Neural cell (in vitro differentiated cells): ENCODE data around the gene MYO5A. TPM values are rescaled to one million over a fixed set of nuclear protein-coding genes. Genes with fewer than 3 reads are reported as not detected.

ENCODE experiments used
- H2AFZ ChIP-seq: fragments of 200-600, 300-800 bp; sonication (generic), shearing (Covaris generic); 2 replicates; pipeline ENCODE4 v1.6.0; 2014; ENCODE audit warnings: low read depth, mild to moderate bottlenecking, antibody characterized with exemption, low read length, moderate library complexity
- H3F3A ChIP-seq: fragments of 200-600 bp; shearing (Covaris generic); 2 replicates; pipeline ENCODE4 v1.6.1; 2016; ENCODE audit warnings: mild to moderate bottlenecking, moderate library complexity, mixed read lengths, antibody characterized with exemption, low read length; ENCODE audit not compliant: insufficient read depth, poor library complexity, severe bottlenecking
- H3K27ac ChIP-seq: fragments of 200-600, 300-800 bp; sonication (generic), shearing (Covaris generic); 2 replicates; pipeline ENCODE4 v1.5.1; 2014; ENCODE audit warnings: mild to moderate bottlenecking, low read length, moderate library complexity
- H3K27me3 ChIP-seq: fragments of 300-800, 200-600 bp; sonication (generic), shearing (Covaris generic); 2 replicates; pipeline ENCODE4 v1.6.0; 2014; ENCODE audit warnings: mild to moderate bottlenecking, low read depth, low read length, moderate library complexity; ENCODE audit not compliant: insufficient read depth
- H3K36me3 ChIP-seq: fragments of 300-800, 200-600 bp; sonication (generic), shearing (Covaris generic); 2 replicates; pipeline ENCODE4 v1.5.1; 2014; ENCODE audit warnings: mild to moderate bottlenecking, antibody characterized with exemption, low read length, moderate library complexity; ENCODE audit not compliant: insufficient read depth
- H3K4me2 ChIP-seq: fragments of 300-800, 200-600 bp; sonication (generic), shearing (Covaris generic); 2 replicates; pipeline ENCODE4 v1.6.0; 2014; ENCODE audit warnings: mild to moderate bottlenecking, low read length
- H3K4me3 ChIP-seq: fragments of 300-800, 200-600 bp; sonication (generic), shearing (Covaris generic); 2 replicates; pipeline ENCODE4 v1.5.1; 2014; ENCODE audit warnings: mild to moderate bottlenecking, low read length, moderate library complexity
- H3K79me2 ChIP-seq: fragments of 200-600 bp; shearing (Covaris generic); replicated peaks from 2 replicates; pipeline ENCODE4 v1.6.0; 2014; ENCODE audit warnings: mild to moderate bottlenecking, low read length, moderate library complexity; ENCODE audit not compliant: insufficient read depth
- H3K9ac ChIP-seq: fragments of 300-800, 200-600 bp; sonication (generic), shearing (Covaris generic); 2 replicates; pipeline ENCODE4 v1.6.1; 2016; ENCODE audit warnings: mild to moderate bottlenecking, low read length, mixed read lengths
- H3K9me2 ChIP-seq: fragments of 200-600 bp; shearing (Covaris generic); 2 replicates; pipeline ENCODE4 v1.6.1; 2016; ENCODE audit warnings: mild to moderate bottlenecking, low read length, mixed read lengths; ENCODE audit not compliant: insufficient read depth
- H3K9me3 ChIP-seq: fragments of 200-600, 300-800 bp; sonication (generic), shearing (Covaris generic); 2 replicates; pipeline ENCODE4 v1.6.1; 2016; ENCODE audit warnings: mild to moderate bottlenecking, mixed run types, low read length, moderate library complexity, mixed read lengths
- H4K20me1 ChIP-seq: fragments of 200-600 bp; shearing (Covaris generic); 2 replicates; pipeline ENCODE4 v1.6.1; 2016; ENCODE audit warnings: mild to moderate bottlenecking, mixed run types; ENCODE audit not compliant: insufficient read depth
- CTCF ChIP-seq: fragments of 450-650 bp; IDR thresholded peaks from 2 replicates; pipeline ENCODE4 v1.5.1; 2014; ENCODE audit warnings: antibody characterized with exemption, mild to moderate bottlenecking, moderate library complexity; ENCODE audit not compliant: poor library complexity, severe bottlenecking
- EP300 ChIP-seq: fragments of 450-650 bp; conservative IDR thresholded peaks from 2 replicates; pipeline ENCODE4 v1.6.1; 2014; ENCODE audit warnings: antibody characterized with exemption, mild to moderate bottlenecking, moderate library complexity; ENCODE audit not compliant: poor library complexity, severe bottlenecking
- EZH2 ChIP-seq: fragments of 200-600, 300-800 bp; shearing (Covaris generic), sonication (generic); IDR thresholded peaks from 2 replicates; pipeline ENCODE4 v1.6.1; 2014; ENCODE audit warnings: antibody characterized with exemption, low read length, borderline replicate concordance, mild to moderate bottlenecking; ENCODE audit not compliant: insufficient read depth, poor library complexity, severe bottlenecking
- MXI1 ChIP-seq: fragments of 450-650 bp; conservative IDR thresholded peaks from 2 replicates; pipeline ENCODE4 v1.6.1; 2014; ENCODE audit warnings: antibody characterized with exemption, mild to moderate bottlenecking; ENCODE audit not compliant: poor library complexity, severe bottlenecking
- POLR2AphosphoS5 ChIP-seq: IDR thresholded peaks from 2 replicates; pipeline ENCODE4 v1.6.1; 2012
- RAD21 ChIP-seq: fragments of 450-650 bp; conservative IDR thresholded peaks from 2 replicates; pipeline ENCODE4 v1.6.1; 2014; ENCODE audit warnings: antibody characterized with exemption, mild to moderate bottlenecking, moderate library complexity
- SMC3 ChIP-seq: fragments of 450-650 bp; conservative IDR thresholded peaks from 2 replicates; pipeline ENCODE4 v1.6.1; 2014; ENCODE audit warnings: antibody characterized with exemption, mild to moderate bottlenecking, moderate library complexity; ENCODE audit not compliant: poor library complexity
- TAF1 ChIP-seq: IDR thresholded peaks from 2 replicates; pipeline ENCODE4 v1.6.1; 2012; ENCODE audit warnings: low read depth
- polyA plus RNA-seq: library from polyadenylated mRNA; depleted of rRNA; stranded (reverse); fragments of >200 nt; gene quantifications from 2 replicates; pipeline ENCODE4 v1.2.3, GENCODE V29; 2014
- TF ChIP-seq, protein P1 (sequence below): IDR thresholded peaks from 2 replicates; pipeline ENCODE4 v1.6.1; 2012; ENCODE audit warnings: borderline replicate concordance

MYO5A gene
- polyA plus RNA-seq, 1 donor from 2014 or later: 43.8 TPM

- Histone ChIP-seq H3K27ac (peak overlapping the region; percentile 22), H4K20me1 (no peaks in the 10 kb centered on the region), H3K9ac (no peak overlapping the region), H3K36me3 (peaks cover 5% of the 10 kb centered on the region), H3F3A (no peaks in the 10 kb centered on the region), H3K9me2 (no peaks in the 10 kb centered on the region), H3K4me3 (no peak overlapping the region), H2AFZ (no peak overlapping the region), H3K9me3 (no peaks in the 10 kb centered on the region), H3K79me2 (no peaks in the 10 kb centered on the region), H3K27me3 (no peaks in the 10 kb centered on the region), H3K4me2 (no peak overlapping the region)
- TF ChIP-seq POLR2AphosphoS5 (no peak), TAF1 (no peak), EZH2 (no peak), CTCF (no peak), EP300 (no peak), MXI1 (no peak), RAD21 (no peak), SMC3 (no peak)
- TF ChIP-seq, protein P1, sequence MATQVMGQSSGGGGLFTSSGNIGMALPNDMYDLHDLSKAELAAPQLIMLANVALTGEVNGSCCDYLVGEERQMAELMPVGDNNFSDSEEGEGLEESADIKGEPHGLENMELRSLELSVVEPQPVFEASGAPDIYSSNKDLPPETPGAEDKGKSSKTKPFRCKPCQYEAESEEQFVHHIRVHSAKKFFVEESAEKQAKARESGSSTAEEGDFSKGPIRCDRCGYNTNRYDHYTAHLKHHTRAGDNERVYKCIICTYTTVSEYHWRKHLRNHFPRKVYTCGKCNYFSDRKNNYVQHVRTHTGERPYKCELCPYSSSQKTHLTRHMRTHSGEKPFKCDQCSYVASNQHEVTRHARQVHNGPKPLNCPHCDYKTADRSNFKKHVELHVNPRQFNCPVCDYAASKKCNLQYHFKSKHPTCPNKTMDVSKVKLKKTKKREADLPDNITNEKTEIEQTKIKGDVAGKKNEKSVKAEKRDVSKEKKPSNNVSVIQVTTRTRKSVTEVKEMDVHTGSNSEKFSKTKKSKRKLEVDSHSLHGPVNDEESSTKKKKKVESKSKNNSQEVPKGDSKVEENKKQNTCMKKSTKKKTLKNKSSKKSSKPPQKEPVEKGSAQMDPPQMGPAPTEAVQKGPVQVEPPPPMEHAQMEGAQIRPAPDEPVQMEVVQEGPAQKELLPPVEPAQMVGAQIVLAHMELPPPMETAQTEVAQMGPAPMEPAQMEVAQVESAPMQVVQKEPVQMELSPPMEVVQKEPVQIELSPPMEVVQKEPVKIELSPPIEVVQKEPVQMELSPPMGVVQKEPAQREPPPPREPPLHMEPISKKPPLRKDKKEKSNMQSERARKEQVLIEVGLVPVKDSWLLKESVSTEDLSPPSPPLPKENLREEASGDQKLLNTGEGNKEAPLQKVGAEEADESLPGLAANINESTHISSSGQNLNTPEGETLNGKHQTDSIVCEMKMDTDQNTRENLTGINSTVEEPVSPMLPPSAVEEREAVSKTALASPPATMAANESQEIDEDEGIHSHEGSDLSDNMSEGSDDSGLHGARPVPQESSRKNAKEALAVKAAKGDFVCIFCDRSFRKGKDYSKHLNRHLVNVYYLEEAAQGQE: no peak
These were observed 191.4 kb downstream of the MYO5A start for GRCh38 chr15:52337198-52337853.

DNA sequence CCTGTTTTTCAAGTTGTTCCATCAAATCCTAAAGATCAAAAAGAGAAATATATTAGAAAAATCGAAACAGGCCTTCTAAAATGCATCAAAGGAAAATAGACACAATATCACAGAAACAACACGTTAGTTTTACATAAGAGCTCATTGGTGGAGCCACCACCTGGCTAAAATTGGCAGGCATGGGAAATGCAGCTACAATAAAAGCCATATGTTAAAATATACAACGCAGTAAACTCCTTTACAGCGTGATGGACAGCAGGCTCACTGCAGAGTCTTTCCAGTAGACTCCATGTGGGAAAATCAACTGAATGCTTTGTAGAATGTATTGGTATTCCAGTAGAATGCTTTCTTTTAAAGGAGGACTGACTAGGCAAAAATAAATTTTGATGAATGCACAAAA is 192.2 kb downstream of the MYO5A start:
- no peaks in the 10 kb centered on the region for H3K27me3 ChIP-seq
- no peak overlapping the region for H3K4me3 ChIP-seq
- H3K79me2 ChIP-seq: no peaks in the 10 kb centered on the region
- no peaks in the 10 kb centered on the region for H4K20me1 ChIP-seq
- H3K9me3 ChIP-seq: no peaks in the 10 kb centered on the region
- no peak for TF ChIP-seq RAD21
- TF ChIP-seq EZH2: no peak
- TF ChIP-seq CTCF: peak; percentile 46
- TF ChIP-seq, protein P1: no peak
- peak; percentile 60 for TF ChIP-seq SMC3
- TF ChIP-seq POLR2AphosphoS5: no peak
- TF ChIP-seq TAF1: no peak
- TF ChIP-seq MXI1: no peak
- no peak for TF ChIP-seq EP300
- H3K9ac ChIP-seq: no peak overlapping the region
- no peak overlapping the region for H3K4me2 ChIP-seq
- no peaks in the 10 kb centered on the region for H3K9me2 ChIP-seq
- H3K36me3 ChIP-seq: peaks cover 5% of the 10 kb centered on the region
- H2AFZ ChIP-seq: no peak overlapping the region
- H3F3A ChIP-seq: no peaks in the 10 kb centered on the region
- H3K27ac ChIP-seq: no peak overlapping the region
